ENCODE measurements around the gene RALGPS2. TPM values are rescaled to one million over a fixed set of nuclear protein-coding genes. Genes with fewer than 3 reads are reported as not detected.

RALGPS2 gene
- polyA plus RNA-seq (2013), result 12.0 and 13.5 TPM in 2 replicates

GRCh38 chr1:178724728-178725465 lies at the start of gene RALGPS2:
Gene RALGPS2, plus strand, starts transcription at chr1:178725244. Its CDS starts 51,521 bp downstream, at chr1:178776765.
- Histone ChIP-seq H3K27ac (ENCODE audit: low read depth, low read length) (peak within 1 kb of the TSS; percentile 69), H3K14ac (ENCODE audit: low read length) (peak within 1 kb of the TSS; percentile 89), H3K4me2 (ENCODE audit: low read length) (peak within 1 kb of the TSS; percentile 67), H3K23ac (ENCODE audit: low read length) (no peak within 1 kb of the TSS), H4K91ac (ENCODE audit: low read depth, low read length) (peak within 1 kb of the TSS; percentile 79), H3K9me3 (ENCODE audit: insufficient read depth, low read depth, low read length) (no peaks in the 10 kb centered on the region), H3K79me1 (ENCODE audit: low read length) (peaks cover 9% of the 10 kb centered on the region), H2BK5ac (ENCODE audit: low read depth, low read length, poor library complexity) (peak within 1 kb of the TSS; percentile 90), H2AK5ac (ENCODE audit: low read length) (no peak within 1 kb of the TSS), H3K27me3 (ENCODE audit: insufficient read depth, low read length) (no peaks in the 10 kb centered on the region), H2AFZ (ENCODE audit: insufficient read depth, low read length, poor library complexity) (peak within 1 kb of the TSS; percentile 79), H3K4me3 (ENCODE audit: low read depth, low read length) (peak within 1 kb of the TSS; percentile 85), H3K36me3 (ENCODE audit: control insufficient read depth in 1 of 2, insufficient read depth in 2 of 2, low read length in 2 of 2) (no peaks in the 10 kb centered on the region), H3K9ac (ENCODE audit: low read length) (peak within 1 kb of the TSS; percentile 35), H2BK12ac (ENCODE audit: low read length) (no peak within 1 kb of the TSS), H2BK120ac (ENCODE audit: insufficient read depth, low read length, poor library complexity) (peak within 1 kb of the TSS; percentile 61), H4K12ac (ENCODE audit: low read depth, low read length) (peak within 1 kb of the TSS; percentile 81), H4K8ac (ENCODE audit: low read depth, low read length) (peak within 1 kb of the TSS; percentile 85), H3K18ac (ENCODE audit: low read length) (peak within 1 kb of the TSS; percentile 77), H3K79me2 (ENCODE audit: control insufficient read depth, insufficient read depth, low read length, poor library complexity) (peaks cover 7% of the 10 kb centered on the region), H3K4me1 (ENCODE audit: control insufficient read depth in 1 of 2, insufficient read depth in 2 of 2, low read length in 2 of 2) (no peaks in the 10 kb centered on the region), H3K4ac (ENCODE audit: low read depth, low read length) (peak within 1 kb of the TSS; percentile 84)
- DNase-seq, result peak; percentile 68 to 85
- WGBS (ENCODE audit: extremely low coverage, insufficient coverage, insufficient read length), result no CpG with 5 or more reads among the region's 90 CpGs

- Histone ChIP-seq H2AK5ac (ENCODE audit: low read length) (no peak overlapping the region), H3K4me3 (ENCODE audit: low read depth, low read length) (no peak overlapping the region), H3K18ac (ENCODE audit: low read length) (no peak overlapping the region), H3K79me2 (ENCODE audit: control insufficient read depth, insufficient read depth, low read length, poor library complexity) (no peaks in the 10 kb centered on the region), H3K27ac (ENCODE audit: low read depth, low read length) (no peak overlapping the region), H3K4ac (ENCODE audit: low read depth, low read length) (no peak overlapping the region), H3K14ac (ENCODE audit: low read length) (no peak overlapping the region), H2BK5ac (ENCODE audit: low read depth, low read length, poor library complexity) (no peak overlapping the region), H2BK12ac (ENCODE audit: low read length) (no peak overlapping the region), H3K79me1 (ENCODE audit: low read length) (no peaks in the 10 kb centered on the region), H3K4me1 (ENCODE audit: control insufficient read depth in 1 of 2, insufficient read depth in 2 of 2, low read length in 2 of 2) (peaks cover 0 to 2% of the 10 kb centered on the region in 2 experiments), H4K8ac (ENCODE audit: low read depth, low read length) (no peak overlapping the region), H3K23ac (ENCODE audit: low read length) (no peak overlapping the region), H3K9ac (ENCODE audit: low read length) (no peak overlapping the region), H3K36me3 (ENCODE audit: control insufficient read depth in 1 of 2, insufficient read depth in 2 of 2, low read length in 2 of 2) (no peaks in the 10 kb centered on the region), H4K12ac (ENCODE audit: low read depth, low read length) (no peak overlapping the region), H2AFZ (ENCODE audit: insufficient read depth, low read length, poor library complexity) (no peak overlapping the region), H3K4me2 (ENCODE audit: low read length) (no peak overlapping the region), H2BK120ac (ENCODE audit: insufficient read depth, low read length, poor library complexity) (no peak overlapping the region), H4K91ac (ENCODE audit: low read depth, low read length) (no peak overlapping the region), H3K9me3 (ENCODE audit: insufficient read depth, low read depth, low read length) (no peaks in the 10 kb centered on the region), H3K27me3 (ENCODE audit: insufficient read depth, low read length) (no peaks in the 10 kb centered on the region)
- no CpG with 5 or more reads among the region's 2 CpGs for WGBS (ENCODE audit: extremely low coverage, insufficient coverage, insufficient read length)
- DNase-seq, result no peak
These were observed 45.8 kb upstream of the RALGPS2 start for GRCh38 chr1:178679237-178679636.

- H3K27me3 ChIP-seq (ENCODE audit: insufficient read depth, low read length), result no peaks in the 10 kb centered on the region
- H4K12ac ChIP-seq (ENCODE audit: low read depth, low read length), result no peak overlapping the region
- DNase-seq, result no peak
- H2BK12ac ChIP-seq (ENCODE audit: low read length), result no peak overlapping the region
- H2AK5ac ChIP-seq (ENCODE audit: low read length), result no peak overlapping the region
- no peaks in the 10 kb centered on the region for H3K79me1 ChIP-seq (ENCODE audit: low read length)
- H2BK5ac ChIP-seq (ENCODE audit: low read depth, low read length, poor library complexity), result no peak overlapping the region
- peaks cover 0 to 2% of the 10 kb centered on the region in 2 experiments for H3K4me1 ChIP-seq (ENCODE audit: control insufficient read depth in 1 of 2, insufficient read depth in 2 of 2, low read length in 2 of 2)
- no peak overlapping the region for H3K4ac ChIP-seq (ENCODE audit: low read depth, low read length)
- WGBS (ENCODE audit: extremely low coverage, insufficient coverage, insufficient read length), result no CpG with 5 or more reads among the region's 2 CpGs
- H3K27ac ChIP-seq (ENCODE audit: low read depth, low read length), result no peak overlapping the region
- H3K4me2 ChIP-seq (ENCODE audit: low read length), result no peak overlapping the region
- H3K18ac ChIP-seq (ENCODE audit: low read length), result no peak overlapping the region
- no peak overlapping the region for H3K14ac ChIP-seq (ENCODE audit: low read length)
- H2BK120ac ChIP-seq (ENCODE audit: insufficient read depth, low read length, poor library complexity), result no peak overlapping the region
- no peak overlapping the region for H3K9ac ChIP-seq (ENCODE audit: low read length)
- H2AFZ ChIP-seq (ENCODE audit: insufficient read depth, low read length, poor library complexity), result no peak overlapping the region
- H3K4me3 ChIP-seq (ENCODE audit: low read depth, low read length), result no peak overlapping the region
- H3K36me3 ChIP-seq (ENCODE audit: control insufficient read depth in 1 of 2, insufficient read depth in 2 of 2, low read length in 2 of 2), result no peaks in the 10 kb centered on the region
- H3K79me2 ChIP-seq (ENCODE audit: control insufficient read depth, insufficient read depth, low read length, poor library complexity), result no peaks in the 10 kb centered on the region
- H4K8ac ChIP-seq (ENCODE audit: low read depth, low read length), result no peak overlapping the region
- H3K9me3 ChIP-seq (ENCODE audit: insufficient read depth, low read depth, low read length), result no peaks in the 10 kb centered on the region
- no peak overlapping the region for H3K23ac ChIP-seq (ENCODE audit: low read length)
- no peak overlapping the region for H4K91ac ChIP-seq (ENCODE audit: low read depth, low read length)
These were observed 42.6 kb upstream of the RALGPS2 start for GRCh38 chr1:178682429-178682828.

- no peak overlapping the region for H3K27ac ChIP-seq (ENCODE audit: low read depth, low read length)
- H3K4me1 ChIP-seq (ENCODE audit: control insufficient read depth in 1 of 2, insufficient read depth in 2 of 2, low read length in 2 of 2), result peaks cover 0 to 2% of the 10 kb centered on the region in 2 experiments
- no peak overlapping the region for H3K14ac ChIP-seq (ENCODE audit: low read length)
- no peak overlapping the region for H3K23ac ChIP-seq (ENCODE audit: low read length)
- H4K91ac ChIP-seq (ENCODE audit: low read depth, low read length), result no peak overlapping the region
- H3K18ac ChIP-seq (ENCODE audit: low read length), result no peak overlapping the region
- H3K27me3 ChIP-seq (ENCODE audit: insufficient read depth, low read length), result no peaks in the 10 kb centered on the region
- H2AFZ ChIP-seq (ENCODE audit: insufficient read depth, low read length, poor library complexity), result no peak overlapping the region
- no peak for DNase-seq
- no peak overlapping the region for H4K8ac ChIP-seq (ENCODE audit: low read depth, low read length)
- no peak overlapping the region for H3K4ac ChIP-seq (ENCODE audit: low read depth, low read length)
- H3K9me3 ChIP-seq (ENCODE audit: insufficient read depth, low read depth, low read length), result no peaks in the 10 kb centered on the region
- H3K4me2 ChIP-seq (ENCODE audit: low read length), result no peak overlapping the region
- H3K36me3 ChIP-seq (ENCODE audit: control insufficient read depth in 1 of 2, insufficient read depth in 2 of 2, low read length in 2 of 2), result no peaks in the 10 kb centered on the region
- H3K9ac ChIP-seq (ENCODE audit: low read length), result no peak overlapping the region
- no peak overlapping the region for H2BK5ac ChIP-seq (ENCODE audit: low read depth, low read length, poor library complexity)
- no peak overlapping the region for H3K4me3 ChIP-seq (ENCODE audit: low read depth, low read length)
- no peak overlapping the region for H2AK5ac ChIP-seq (ENCODE audit: low read length)
- no peaks in the 10 kb centered on the region for H3K79me1 ChIP-seq (ENCODE audit: low read length)
- no peak overlapping the region for H2BK120ac ChIP-seq (ENCODE audit: insufficient read depth, low read length, poor library complexity)
- H4K12ac ChIP-seq (ENCODE audit: low read depth, low read length), result no peak overlapping the region
- WGBS (ENCODE audit: extremely low coverage, insufficient coverage, insufficient read length), result no CpG with 5 or more reads among the region's 2 CpGs
- no peak overlapping the region for H2BK12ac ChIP-seq (ENCODE audit: low read length)
- H3K79me2 ChIP-seq (ENCODE audit: control insufficient read depth, insufficient read depth, low read length, poor library complexity), result no peaks in the 10 kb centered on the region
These were observed 42.2 kb upstream of the RALGPS2 start for GRCh38 chr1:178682886-178683285.
